CD14-positive monocyte (primary cell): Measurements from ENCODE around the gene UNC5A. TPM values are rescaled to one million over a fixed set of nuclear protein-coding genes. Genes with fewer than 3 reads are reported as not detected.
A peak's percentile ranks its signal among the peaks of the same experiment; 100 is the strongest.

Source experiments
- DNase-seq, 3 donors: peaks; one replicate each; pipeline ENCODE4 v3.0.0-alpha.2; 2011 to 2022
- H2AFZ ChIP-seq: 2 replicates; pipeline ENCODE4 v1.6.0; 2012; ENCODE audit warnings: mild to moderate bottlenecking, low read depth, low read length, inconsistent platforms; ENCODE audit not compliant: insufficient read depth, poor library complexity, severe bottlenecking
- H3K27ac ChIP-seq, 2 donors: 1 replicate in 1 of 2; 2 replicates in 1 of 2; pipeline ENCODE4 v1.5.1; 2012 to 2013; ENCODE audit warnings: low read length in 2 of 2, control low read depth in 1 of 2, inconsistent platforms in 1 of 2, low read depth in 1 of 2, mild to moderate bottlenecking in 1 of 2
- H3K27me3 ChIP-seq, 2 donors: one replicate each; pipeline versions ENCODE4 v1.6.0 to v1.6.1; 2011 to 2013; ENCODE audit warnings: low read length in 2 of 2; ENCODE audit not compliant: control insufficient read depth in 2 of 2, insufficient read depth in 2 of 2
- H3K36me3 ChIP-seq, 2 donors: replicated peaks in 1 of 2; 1 replicate in 1 of 2; 2 replicates in 1 of 2; pipeline versions ENCODE4 v1.5.1 to v1.6.1; 2012 to 2013; ENCODE audit warnings: low read length in 2 of 2, control low read depth in 1 of 2, inconsistent platforms in 1 of 2, mild to moderate bottlenecking in 1 of 2; ENCODE audit not compliant: insufficient read depth in 2 of 2, control insufficient read depth in 1 of 2
- H3K4me1 ChIP-seq, 2 donors: 1 replicate in 1 of 2; 2 replicates in 1 of 2; pipeline versions ENCODE4 v1.5.1 to v1.6.1; 2012 to 2013; ENCODE audit warnings: low read length in 2 of 2, control low read depth in 1 of 2, inconsistent platforms in 1 of 2, mild to moderate bottlenecking in 1 of 2, moderate library complexity in 1 of 2; ENCODE audit not compliant: insufficient read depth in 2 of 2, control insufficient read depth in 1 of 2
- H3K4me2 ChIP-seq: replicated peaks from 2 replicates; pipeline ENCODE3; 2012; ENCODE audit warnings: low read length, moderate library complexity, mild to moderate bottlenecking; ENCODE audit not compliant: poor library complexity, severe bottlenecking; ENCODE audit errors: extremely low read depth
- H3K4me3 ChIP-seq, 3 experiments: fragments of 200-600 bp in 1 of 3; sonication (generic) in 1 of 3; replicated peaks in 1 of 3; 1 replicate in 2 of 3; 2 replicates in 1 of 3; pipeline ENCODE4 v1.5.1; 2011 to 2013; ENCODE audit warnings: low read length in 3 of 3, mild to moderate bottlenecking in 3 of 3, control low read depth in 2 of 3, low read depth in 2 of 3, inconsistent platforms in 1 of 3, moderate library complexity in 1 of 3
- H3K79me2 ChIP-seq: 2 replicates; pipeline ENCODE4 v1.6.0; 2012; ENCODE audit warnings: mild to moderate bottlenecking, control low read depth, inconsistent platforms, low read length, moderate library complexity; ENCODE audit not compliant: insufficient read depth
- H3K9ac ChIP-seq: 2 replicates; pipeline ENCODE4 v1.6.0; 2017; ENCODE audit warnings: low read length, mild to moderate bottlenecking; ENCODE audit not compliant: insufficient read depth, poor library complexity, severe bottlenecking
- H3K9me3 ChIP-seq, 2 donors: replicated peaks in 1 of 2; 1 replicate in 1 of 2; 2 replicates in 1 of 2; pipeline versions ENCODE4 v1.5.1 to v1.6.1; 2012 to 2013; ENCODE audit warnings: low read length in 2 of 2, control low read depth in 1 of 2; ENCODE audit not compliant: control insufficient read depth in 1 of 2, insufficient read depth in 1 of 2
- H4K20me1 ChIP-seq: 2 replicates; pipeline ENCODE4 v1.6.0; 2012; ENCODE audit warnings: mild to moderate bottlenecking, low read length, control low read depth, moderate library complexity; ENCODE audit not compliant: insufficient read depth
- H3K27ac Mint-ChIP-seq, 7 donors: one replicate each; pipeline ENCODE4 v1.8.0; 2020; ENCODE audit warnings: mild to moderate bottlenecking in 7 of 7, mixed read lengths in 7 of 7, moderate library complexity in 6 of 7, inconsistent platforms in 2 of 7
- H3K27me3 Mint-ChIP-seq, 3 donors: one replicate each; pipeline ENCODE4 v1.8.0; 2021 to 2022; ENCODE audit warnings: low read depth in 3 of 3, mild to moderate bottlenecking in 3 of 3, mixed read lengths in 3 of 3, moderate library complexity in 3 of 3, inconsistent platforms in 1 of 3
- H3K36me3 Mint-ChIP-seq, 2 donors: one replicate each; pipeline ENCODE4 v1.8.0; 2020; ENCODE audit warnings: mixed read lengths in 2 of 2, inconsistent platforms in 1 of 2, mild to moderate bottlenecking in 1 of 2
- H3K4me1 Mint-ChIP-seq: one replicate; pipeline ENCODE4 v1.8.0; 2020; ENCODE audit warnings: mild to moderate bottlenecking, mixed read lengths
- H3K4me3 Mint-ChIP-seq, 2 donors: one replicate each; pipeline ENCODE4 v1.8.0; 2020; ENCODE audit warnings: mild to moderate bottlenecking in 2 of 2, mixed read lengths in 2 of 2, moderate library complexity in 1 of 2
- H3K9me3 Mint-ChIP-seq, 7 donors: one replicate each; pipeline ENCODE4 v1.8.0; 2020 to 2022; ENCODE audit warnings: mixed read lengths in 7 of 7, mild to moderate bottlenecking in 6 of 7, moderate library complexity in 6 of 7, inconsistent platforms in 2 of 7
- WGBS: methylation state at CpG from one replicate; pipeline ENCODE4 v1.1.5; 2013; ENCODE audit warnings: missing lambda C conversion rate; ENCODE audit not compliant: insufficient coverage; 5-methylcytosine and 5-hydroxymethylcytosine counted together
- intact Hi-C, 2 donors: fragments of 100-400 bp; cut with micrococcal nuclease; formaldehyde crosslinking; loops; one replicate each; pipeline versions ENCODE4 v1.15.0 to v1.15.1; 2023
- polyA plus RNA-seq, 3 donors: library from polyadenylated mRNA; depleted of rRNA in 1 of 3; unstranded in 2 of 3; stranded (reverse) in 1 of 3; fragments of 300-500 nt in 2 of 3; fragments of >200 nt in 1 of 3; fragmentation: Illumina TruSeq in 2 of 3; gene quantifications; 1 replicate in 2 of 3; 2 replicates in 1 of 3; pipeline ENCODE4 v1.2.3, GENCODE V29; 2012 to 2021
- TF ChIP-seq, protein P1 (sequence below): fragments of 200-600 bp; IDR thresholded peaks from one replicate; pipeline ENCODE4 v1.8.0; 2022; ENCODE audit warnings: antibody characterized with exemption, mild to moderate bottlenecking

UNC5A gene
- polyA plus RNA-seq, 3 donors, result 0.03 to 0.07 TPM; not detected in 1

DNA sequence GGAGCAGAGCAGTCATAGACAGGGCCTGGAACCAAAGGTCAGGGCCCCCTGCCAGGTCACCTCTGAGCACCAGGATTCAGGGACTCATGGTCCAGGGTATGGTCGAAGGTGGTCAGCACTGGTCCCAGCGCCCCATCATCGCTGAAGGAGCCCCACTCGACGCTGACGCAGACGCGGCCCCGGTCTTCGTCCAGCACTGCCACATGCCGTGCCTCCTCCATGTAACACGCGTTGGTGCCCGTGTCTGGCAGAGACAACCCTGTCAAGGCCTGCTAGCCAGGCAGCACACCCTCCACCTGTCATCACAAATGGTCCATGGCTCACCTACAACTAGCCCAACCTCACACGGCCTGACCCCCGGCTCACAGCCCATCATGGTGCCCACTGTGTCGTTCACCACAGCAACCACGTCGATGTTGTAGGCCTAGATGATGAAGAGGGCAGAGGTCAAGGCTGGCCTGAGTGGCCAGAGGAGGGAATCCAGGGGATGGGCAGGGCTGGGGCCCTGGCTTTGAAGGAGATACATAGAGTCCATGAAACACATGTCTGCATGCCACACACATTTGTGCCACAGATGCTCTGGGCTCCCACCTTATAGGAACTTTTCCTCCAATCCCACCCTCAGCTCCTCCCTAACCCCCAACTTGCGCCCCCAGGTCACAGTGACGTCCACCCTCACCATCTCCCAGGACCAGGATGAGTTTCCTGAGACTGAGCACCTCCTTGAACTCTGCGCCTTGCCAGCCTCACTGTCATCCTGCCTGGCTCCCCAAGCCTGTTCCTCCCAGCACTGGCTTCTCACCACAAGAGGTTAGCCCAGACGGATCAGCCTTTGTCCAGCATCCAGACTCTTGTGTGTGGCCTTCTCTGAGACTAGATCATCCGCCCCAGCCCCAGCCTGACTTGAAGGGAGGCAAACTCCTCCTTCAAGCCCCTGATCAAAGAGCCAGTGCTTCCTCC, 79.2 kb downstream of the UNC5A start:
- Mint-ChIP-seq H3K4me1 (peaks cover 60% of the 10 kb centered on the region), H3K27ac (peak overlapping the region in 3 of 7 donors; percentile 45 to 78 (median 70)), H3K9me3 (peaks cover 0 to 2% (median 0%) of the 10 kb centered on the region in 7 donors), H3K36me3 (peaks cover 96 to 100% of the 10 kb centered on the region in 2 donors), H3K27me3 (peaks cover 0 to 3% (median 1%) of the 10 kb centered on the region in 3 donors), H3K4me3 (no peak overlapping the region)
- WGBS, result 98% methylated on average over 20 of the region's 24 CpGs
- intact Hi-C loops, result loop anchor here (5.0 to 10.0 kb wide), 3 partner anchors 38 to 345 kb away; partner anchors contain the start of genes CDHR2 (in 1 of the 2) and UIMC1 (in 1 of the 2)
- Histone ChIP-seq H3K4me3 (no peak overlapping the region), H2AFZ (no peak overlapping the region), H4K20me1 (peaks cover 92% of the 10 kb centered on the region), H3K79me2 (peaks cover 60% of the 10 kb centered on the region), H3K4me2 (no peak overlapping the region), H3K27me3 (no peaks in the 10 kb centered on the region), H3K4me1 (peaks cover 29 to 52% of the 10 kb centered on the region in 2 donors), H3K36me3 (peaks cover 90 to 98% of the 10 kb centered on the region in 2 donors), H3K9me3 (no peaks in the 10 kb centered on the region), H3K27ac (peak overlapping the region in 1 of 2 donors; percentile 6), H3K9ac (no peak overlapping the region)
- TF ChIP-seq, protein P1, sequence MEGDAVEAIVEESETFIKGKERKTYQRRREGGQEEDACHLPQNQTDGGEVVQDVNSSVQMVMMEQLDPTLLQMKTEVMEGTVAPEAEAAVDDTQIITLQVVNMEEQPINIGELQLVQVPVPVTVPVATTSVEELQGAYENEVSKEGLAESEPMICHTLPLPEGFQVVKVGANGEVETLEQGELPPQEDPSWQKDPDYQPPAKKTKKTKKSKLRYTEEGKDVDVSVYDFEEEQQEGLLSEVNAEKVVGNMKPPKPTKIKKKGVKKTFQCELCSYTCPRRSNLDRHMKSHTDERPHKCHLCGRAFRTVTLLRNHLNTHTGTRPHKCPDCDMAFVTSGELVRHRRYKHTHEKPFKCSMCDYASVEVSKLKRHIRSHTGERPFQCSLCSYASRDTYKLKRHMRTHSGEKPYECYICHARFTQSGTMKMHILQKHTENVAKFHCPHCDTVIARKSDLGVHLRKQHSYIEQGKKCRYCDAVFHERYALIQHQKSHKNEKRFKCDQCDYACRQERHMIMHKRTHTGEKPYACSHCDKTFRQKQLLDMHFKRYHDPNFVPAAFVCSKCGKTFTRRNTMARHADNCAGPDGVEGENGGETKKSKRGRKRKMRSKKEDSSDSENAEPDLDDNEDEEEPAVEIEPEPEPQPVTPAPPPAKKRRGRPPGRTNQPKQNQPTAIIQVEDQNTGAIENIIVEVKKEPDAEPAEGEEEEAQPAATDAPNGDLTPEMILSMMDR, result no peak
- DNase-seq, result no peak

DNA sequence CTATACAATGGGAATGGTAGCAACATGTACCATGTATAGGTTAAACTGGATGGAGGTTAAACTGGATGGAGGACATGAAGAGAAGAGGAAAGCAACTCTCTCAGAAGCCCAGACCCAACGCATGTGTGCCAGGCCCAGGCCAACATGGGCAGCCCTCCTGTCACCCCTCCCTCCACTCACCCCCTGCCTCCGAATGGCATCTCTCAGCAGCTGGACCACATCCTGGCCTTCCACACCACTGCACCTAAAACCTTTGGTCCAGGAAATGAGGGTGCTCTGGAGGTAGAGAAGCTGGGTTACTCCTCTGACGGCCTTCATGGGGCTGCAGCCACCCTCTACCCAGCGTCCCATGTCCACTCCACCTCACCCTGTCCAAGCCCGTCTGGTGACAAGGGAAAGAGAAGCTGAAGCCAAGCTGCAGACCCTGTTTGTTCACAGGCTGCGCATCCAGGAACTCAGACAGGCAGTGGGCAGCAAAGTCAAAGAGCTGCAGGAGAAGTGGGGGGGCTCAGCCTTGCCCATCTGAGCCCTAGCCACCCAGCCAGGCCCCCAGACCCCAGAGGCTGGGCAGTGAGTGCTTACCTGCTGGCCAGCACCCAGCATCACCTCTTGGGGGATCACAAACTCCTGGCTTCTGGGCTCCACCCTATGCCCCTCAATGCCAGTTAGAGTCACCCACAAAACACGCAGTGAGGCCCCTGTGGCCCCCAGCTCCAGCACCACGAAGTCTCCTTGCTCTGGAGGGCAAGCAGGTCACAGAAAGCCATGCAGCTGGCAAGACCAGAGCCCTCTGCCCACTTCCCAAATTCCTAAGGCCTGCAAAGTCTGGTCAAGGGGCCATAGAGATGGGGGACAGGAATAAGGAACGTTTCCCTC, 80.3 kb downstream of the UNC5A start:
- Histone ChIP-seq H3K79me2 (peaks cover 63% of the 10 kb centered on the region), H3K9me3 (no peaks in the 10 kb centered on the region), H3K4me1 (peaks cover 39 to 55% of the 10 kb centered on the region in 2 donors), H3K4me3 (no peak overlapping the region), H2AFZ (no peak overlapping the region), H4K20me1 (peaks cover 81% of the 10 kb centered on the region), H3K9ac (no peak overlapping the region), H3K4me2 (no peak overlapping the region), H3K36me3 (peaks cover 80 to 87% of the 10 kb centered on the region in 2 donors), H3K27ac (peak overlapping the region in 1 of 2 donors; percentile 79), H3K27me3 (no peaks in the 10 kb centered on the region)
- peak overlapping the region in 4 of 7 donors; percentile 40 to 81 (median 62) for H3K27ac Mint-ChIP-seq
- peaks cover 65% of the 10 kb centered on the region for H3K4me1 Mint-ChIP-seq
- peaks cover 0 to 2% (median 0%) of the 10 kb centered on the region in 7 donors for H3K9me3 Mint-ChIP-seq
- peaks cover 0 to 3% (median 1%) of the 10 kb centered on the region in 3 donors for H3K27me3 Mint-ChIP-seq
- TF ChIP-seq, protein P1, result no peak
- H3K36me3 Mint-ChIP-seq, result peaks cover 89 to 94% of the 10 kb centered on the region in 2 donors
- no peak for DNase-seq
- 81% methylated on average over 6 of the region's 9 CpGs for WGBS
- intact Hi-C loops, result loop anchor here (5.0 to 10.0 kb wide), 3 partner anchors 37 to 346 kb away; partner anchors contain the start of genes CDHR2 (in 1 of the 2) and UIMC1 (in 1 of the 2)
- no peak overlapping the region for H3K4me3 Mint-ChIP-seq
